DMS 273 treated with DMSO at 0.1 percent for 48 hours (cell line): ENCODE results near the gene GABPA.

ENCODE experiments used
- DNase-seq: peaks from one replicate; lab custom pipeline; 2025; lab: John Stamatoyannopoulos, UW

Gene GABPA

GRCh38 chr21:25811186-25811585 is 76.4 kb downstream of the GABPA start:
- no peak for DNase-seq

DNA sequence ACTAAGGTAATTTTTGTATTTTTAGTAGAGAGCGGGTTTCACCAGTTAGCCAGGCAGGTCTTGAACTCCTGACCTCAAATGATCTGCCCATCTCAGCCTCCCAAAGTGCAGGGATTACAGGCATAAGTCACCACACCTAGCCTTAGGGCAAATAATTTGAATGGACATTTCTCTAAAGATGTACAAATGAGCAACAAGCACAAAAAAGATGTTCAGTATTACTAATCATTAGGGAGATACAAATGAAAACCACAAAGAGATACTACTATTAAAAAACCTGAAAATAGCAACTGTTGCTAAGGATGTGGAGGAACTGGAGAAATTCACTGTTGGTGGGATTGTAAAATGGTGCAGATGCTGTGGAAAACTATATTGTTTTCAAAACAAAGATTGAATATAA is 79.1 kb downstream of the GABPA start:
- no peak for DNase-seq

DNA sequence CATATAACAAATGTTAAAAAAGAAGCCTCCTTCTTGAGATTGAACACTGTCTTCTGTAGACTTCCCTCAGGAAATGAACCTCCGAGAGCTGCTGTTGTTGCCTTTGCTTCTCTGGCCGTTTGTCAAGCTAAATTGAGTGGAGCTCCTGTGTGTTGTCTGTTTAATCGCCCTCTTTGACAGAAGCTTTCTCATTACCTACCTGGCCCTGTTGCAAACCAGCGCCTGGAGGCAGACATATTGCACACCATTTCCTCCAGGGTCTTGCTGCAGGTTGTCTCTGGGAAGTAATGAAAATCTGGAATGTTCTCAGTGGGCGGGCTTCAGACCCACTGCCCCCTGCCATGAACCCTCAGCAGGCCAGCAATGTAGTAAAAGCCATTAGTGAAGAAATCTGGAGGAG is 83.3 kb downstream of the GABPA start:
- DNase-seq, result no peak

DNA sequence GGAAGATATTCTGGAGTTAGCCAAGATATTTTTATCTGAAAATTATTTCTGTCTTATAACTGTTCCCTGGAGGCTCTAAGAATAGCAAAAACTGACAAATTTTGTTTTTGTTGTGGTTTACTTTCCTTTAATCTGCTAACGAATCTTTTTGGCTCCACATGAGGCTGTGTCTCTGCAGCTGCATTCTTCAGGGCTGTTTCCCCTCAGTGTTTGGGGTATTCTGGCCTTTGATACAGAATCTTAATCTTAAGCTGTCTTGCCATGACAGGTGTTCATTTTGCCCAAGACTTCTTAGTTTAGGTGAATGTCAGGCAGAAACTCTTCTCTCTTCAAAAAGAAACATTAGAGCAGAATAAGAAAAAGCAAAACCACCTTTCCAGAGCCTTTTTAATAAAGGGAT is 83.8 kb downstream of the GABPA start:
- DNase-seq, result no peak
